GM12892 (cell line): ENCODE results near the gene VOPP1.
A peak's percentile ranks its signal among the peaks of the same experiment; 100 is the strongest.
"Not testable (repeated sequence)": the region's sequence is repeated elsewhere in the genome, so short reads cannot be mapped to it uniquely, and the experiment has no call there.

Source experiments
- DNase-seq: peaks from one replicate; pipeline ENCODE4 v3.0.0; 2011; ENCODE audit not compliant: insufficient read length
- FAIRE-seq: peaks from 2 replicates; lab custom pipeline; 2011; peaks lifted over from hg19 to GRCh38; lab: Jason Lieb, UNC
- POLR2A ChIP-seq: IDR thresholded peaks from 2 replicates; pipeline ENCODE4 v1.6.1; 2011; ENCODE audit warnings: low read depth, low read length, control low read depth
- POLR2AphosphoS5 ChIP-seq: IDR thresholded peaks from 2 replicates; pipeline ENCODE4 v1.6.1; 2011; ENCODE audit warnings: low read depth, low read length, control low read depth
- TAF1 ChIP-seq: IDR thresholded peaks from 2 replicates; pipeline ENCODE4 v1.6.1; 2011; ENCODE audit warnings: low read depth, mild to moderate bottlenecking, control low read depth, low read length, borderline replicate concordance

The VOPP1 gene

DNA sequence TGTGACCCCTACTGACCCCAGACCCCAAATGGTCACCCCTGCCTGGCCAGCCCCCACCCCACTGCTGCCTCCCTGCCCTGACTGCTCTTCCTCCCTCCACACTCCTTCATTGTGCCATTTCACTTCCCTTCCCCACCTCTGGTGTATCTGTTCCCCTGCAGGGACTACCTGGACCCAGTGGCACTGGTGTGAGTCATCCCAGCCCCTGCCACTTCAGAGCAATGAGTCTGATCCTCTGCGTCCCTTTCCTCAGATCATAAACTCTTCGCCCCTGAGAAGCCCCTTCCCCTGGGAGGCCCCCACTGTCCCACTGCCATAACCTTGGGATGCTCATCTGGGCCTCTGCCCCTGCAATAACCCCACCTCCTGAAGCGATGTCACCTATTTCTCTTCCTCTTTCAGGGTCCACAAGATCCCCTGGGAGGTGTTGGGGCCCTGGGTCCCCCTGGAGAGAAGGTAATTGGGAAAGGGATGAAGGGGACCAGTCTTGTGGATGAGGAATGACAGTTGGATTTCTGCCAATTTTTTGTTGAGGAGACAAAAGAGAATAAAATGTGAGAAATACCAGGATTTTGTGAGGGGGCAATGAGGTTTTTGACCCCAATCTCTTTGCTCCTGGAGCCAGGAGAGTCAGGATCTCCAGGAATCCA is 19.1 kb upstream of the VOPP1 start:
- TF ChIP-seq TAF1 (no peak), POLR2A (no peak), POLR2AphosphoS5 (no peak)
- DNase-seq (no peak), FAIRE-seq (peak; percentile 63)

GRCh38 chr7:55590517-55591281 is 18.4 kb upstream of the VOPP1 start:
- no peak for DNase-seq
- no peak for FAIRE-seq
- TF ChIP-seq POLR2AphosphoS5 (no peak), POLR2A (no peak), TAF1 (no peak)

- no peak for FAIRE-seq
- DNase-seq, result no peak
- TF ChIP-seq POLR2AphosphoS5 (no peak), POLR2A (no peak), TAF1 (no peak)
Observed at GRCh38 chr7:55589905-55590304, 17.6 kb upstream of the VOPP1 start.

- no peak for DNase-seq
- TF ChIP-seq TAF1 (no peak), POLR2A (no peak)
- no peak for FAIRE-seq
Observed at GRCh38 chr7:55588976-55589604, 16.8 kb upstream of the VOPP1 start.

GRCh38 chr7:55588379-55588699 is 16.0 kb upstream of the VOPP1 start:
- FAIRE-seq, result no peak
- DNase-seq, result no peak

GRCh38 chr7:55587687-55588378 is 15.5 kb upstream of the VOPP1 start:
- DNase-seq (no peak), FAIRE-seq (no peak)
- TF ChIP-seq TAF1 (no peak), POLR2A (no peak), POLR2AphosphoS5 (no peak)

More at GRCh38 chr7:55588379-55588699, 16.0 kb upstream of the VOPP1 start:
- no peak for TF ChIP-seq TAF1

DNA sequence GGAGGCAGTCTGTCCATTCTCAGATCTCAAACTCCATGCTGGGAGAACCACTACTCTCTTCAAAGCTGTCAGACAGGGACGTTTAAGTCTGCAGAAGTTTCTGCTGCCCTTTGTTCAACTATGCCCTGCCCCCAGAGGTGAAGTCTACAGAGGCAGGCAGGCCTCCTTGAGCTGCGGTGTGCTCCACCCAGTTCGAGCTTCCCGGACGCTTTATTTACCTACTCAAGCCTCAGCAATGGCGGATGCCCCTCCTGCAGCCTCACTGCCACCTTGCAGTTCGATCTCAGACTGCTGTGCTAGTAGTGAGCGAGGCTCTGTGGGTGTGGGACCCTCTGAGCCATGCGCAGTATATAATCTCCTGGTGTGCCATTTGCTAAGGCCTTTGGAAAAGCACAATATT is 10.4 kb upstream of the VOPP1 start:
- not testable (repeated sequence) for FAIRE-seq, DNase-seq

DNA sequence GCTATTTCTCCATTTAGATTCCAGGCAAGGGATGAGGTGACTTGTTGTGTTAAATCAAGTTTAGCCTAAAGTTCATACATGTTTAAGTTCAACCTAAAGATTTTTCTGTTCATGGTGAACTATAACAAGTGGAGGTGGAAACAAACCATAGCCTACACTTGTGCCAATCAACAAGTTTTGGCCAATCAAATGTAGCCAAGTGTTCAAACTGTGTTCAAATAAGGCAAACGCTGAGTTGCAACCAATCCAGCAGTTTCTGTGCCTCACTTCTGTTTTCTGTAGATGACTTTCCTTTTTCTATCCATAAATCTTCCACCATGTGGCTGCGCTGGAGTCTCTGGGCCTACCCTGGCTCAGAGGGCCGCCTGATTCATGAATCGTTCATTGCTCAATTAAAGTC is 4.5 kb upstream of the VOPP1 start:
- TF ChIP-seq POLR2AphosphoS5 (no peak), TAF1 (no peak), POLR2A (no peak)
- DNase-seq, result no peak
- FAIRE-seq, result no peak

DNA sequence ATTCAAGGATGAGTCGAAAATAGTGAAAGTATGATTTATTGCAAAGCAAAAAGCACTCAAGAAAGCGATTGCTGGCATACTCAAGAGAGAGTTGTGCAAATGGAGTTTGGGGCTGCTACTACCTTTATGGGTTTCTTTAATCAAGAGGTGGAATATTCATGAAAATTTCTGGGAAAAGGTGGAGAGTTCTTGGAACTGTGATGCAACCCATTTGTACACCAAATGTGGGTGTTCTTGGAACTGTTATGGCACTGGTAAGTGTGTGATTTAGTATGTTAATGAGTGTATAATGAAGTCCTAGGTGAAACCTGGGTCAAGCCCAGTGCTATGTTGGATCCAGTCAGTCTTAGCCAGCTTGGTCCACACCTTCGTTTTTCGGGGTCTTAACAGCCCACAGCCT is 3.4 kb upstream of the VOPP1 start:
- TF ChIP-seq TAF1 (no peak), POLR2A (no peak), POLR2AphosphoS5 (no peak)
- FAIRE-seq, result no peak

DNA sequence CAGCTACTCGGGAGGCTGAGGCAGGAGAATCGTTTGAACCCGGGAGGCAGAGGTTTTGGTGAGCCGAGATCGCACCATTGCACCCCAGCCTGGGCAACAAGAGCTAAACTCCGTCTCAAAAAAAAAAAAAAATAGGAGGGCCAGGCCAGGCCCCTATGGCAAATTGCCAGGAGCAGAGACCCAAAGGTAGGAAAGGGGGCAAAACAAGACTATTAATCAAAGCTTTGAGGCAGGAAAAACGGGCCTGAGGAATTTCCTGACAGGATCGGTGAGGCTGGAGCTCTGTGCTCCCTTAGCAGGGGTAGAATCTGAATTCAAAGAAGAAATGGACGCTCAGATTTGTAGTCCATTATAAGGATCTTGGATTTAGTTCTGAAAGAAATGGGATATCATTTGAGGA is 2.8 kb upstream of the VOPP1 start:
- no peak for DNase-seq
- TF ChIP-seq TAF1, result no peak
- no peak for TF ChIP-seq POLR2A
- TF ChIP-seq POLR2AphosphoS5, result no peak
- FAIRE-seq, result no peak

More for the DNA sequence above, 3.4 kb upstream of the VOPP1 start:
- DNase-seq, result no peak

DNA sequence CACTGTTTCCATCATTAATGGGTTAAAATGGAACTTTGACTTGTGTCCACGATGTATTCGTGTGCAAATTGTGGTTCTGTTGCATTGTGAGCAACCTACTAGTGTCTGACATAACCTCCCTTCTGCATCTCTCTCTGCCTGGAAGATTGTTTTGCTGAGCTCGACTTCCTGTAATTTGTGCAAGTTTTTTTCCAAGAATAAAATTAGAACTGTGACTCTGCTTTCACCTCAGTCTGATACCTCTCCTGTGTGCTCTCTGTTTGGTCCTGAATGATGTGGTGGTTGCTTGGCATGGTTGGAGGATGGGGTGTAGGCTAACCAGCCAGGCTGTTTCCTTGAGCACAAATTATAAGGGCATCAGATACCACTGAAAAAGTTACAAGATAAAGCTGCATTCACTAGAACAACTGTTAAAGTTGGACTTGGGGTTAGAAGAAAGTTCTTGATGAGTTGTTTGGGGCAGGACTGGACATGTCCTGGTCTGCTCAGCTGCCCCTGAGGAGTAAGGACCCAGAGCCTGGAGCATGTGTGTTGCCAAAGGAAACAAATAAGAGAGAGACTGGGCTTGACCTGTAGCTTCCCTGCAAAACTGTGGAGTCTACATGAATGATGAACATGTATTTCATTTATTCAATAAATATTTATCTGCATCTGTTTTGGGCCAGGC is 1.9 kb upstream of the VOPP1 start:
- FAIRE-seq (no peak), DNase-seq (no peak)
- TF ChIP-seq TAF1 (no peak), POLR2A (no peak), POLR2AphosphoS5 (no peak)
